ENCODE data around the gene CABLES1. TPM values are rescaled to one million over a fixed set of nuclear protein-coding genes. Genes with fewer than 3 reads are reported as not detected.
"Not testable (repeated sequence)": the region's sequence is repeated elsewhere in the genome, so short reads cannot be mapped to it uniquely, and the experiment has no call there.

Gene CABLES1
- total RNA-seq, 2 donors from 2014 or later = 0.39 TPM; not detected in 1

DNA sequence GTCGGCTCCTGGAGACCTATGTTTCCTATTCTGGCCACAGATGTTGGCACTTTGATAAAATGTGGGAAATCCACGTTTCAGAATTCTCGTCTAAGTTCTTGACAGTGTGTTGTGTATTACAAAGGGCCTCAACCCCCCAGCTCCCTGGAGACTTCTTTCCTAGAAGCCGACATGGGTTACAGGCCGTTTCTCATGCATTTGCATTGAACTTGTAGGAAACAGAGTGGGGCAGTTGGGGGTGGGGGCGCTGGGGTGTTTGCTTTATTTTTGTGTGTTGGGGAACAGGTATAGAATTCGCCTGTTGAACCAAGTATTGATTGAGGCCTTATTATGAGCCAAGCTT is 104.0 kb downstream of the CABLES1 start:
- Mint-ChIP-seq H3K4me1 (ENCODE audit: low read depth in 2 of 2) (peaks cover 18 to 22% of the 10 kb centered on the region in 2 donors), H3K9me3 (no peaks in the 10 kb centered on the region), H3K4me3 (no peak overlapping the region), H3K36me3 (no peaks in the 10 kb centered on the region), H3K27ac (no peak overlapping the region), H3K27me3 (peaks cover 0 to 5% of the 10 kb centered on the region in 2 donors)
- DNase-seq (ENCODE audit: low spot score) = no peak
- no peak for ATAC-seq

DNA sequence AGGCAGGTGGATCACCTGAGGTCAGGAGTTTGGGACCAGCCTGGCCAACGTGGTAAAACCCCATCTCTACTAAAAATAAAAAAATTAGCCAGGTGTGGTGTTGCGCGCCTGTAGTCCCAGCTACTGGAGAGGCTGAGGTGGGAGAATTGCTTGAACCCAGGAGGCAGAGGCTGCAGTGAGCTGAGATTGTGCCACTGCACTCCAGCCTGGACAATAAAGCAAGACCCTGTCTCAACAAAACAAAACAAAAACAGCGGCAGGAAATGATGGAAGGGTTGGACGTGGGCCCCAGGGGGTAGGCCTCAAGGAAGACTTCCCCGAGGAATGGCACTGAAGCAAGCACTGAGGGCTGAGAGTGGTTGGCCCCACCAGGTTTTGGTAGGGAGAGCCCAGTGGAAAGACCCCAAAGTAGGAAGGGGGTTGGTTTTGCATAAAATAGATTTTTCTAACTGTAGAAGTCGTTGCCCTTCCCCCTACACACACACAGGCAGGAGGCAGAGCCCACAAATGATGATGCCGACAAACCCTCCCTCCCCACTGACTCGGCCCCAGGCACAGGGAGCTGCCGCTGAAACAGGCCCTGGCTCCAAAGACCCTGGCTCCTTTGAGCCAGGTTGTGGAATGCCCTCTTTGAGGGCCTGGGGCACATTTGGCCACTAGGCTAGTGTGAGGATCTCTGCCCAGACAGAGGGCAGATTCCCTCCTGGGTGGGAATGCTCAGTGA is 104.8 kb downstream of the CABLES1 start:
- H3K4me3 Mint-ChIP-seq = no peak overlapping the region
- no peaks in the 10 kb centered on the region for H3K9me3 Mint-ChIP-seq
- H3K27ac Mint-ChIP-seq = no peak overlapping the region
- H3K27me3 Mint-ChIP-seq = peaks cover 0 to 2% of the 10 kb centered on the region in 2 donors
- DNase-seq (ENCODE audit: low spot score) = no peak
- H3K4me1 Mint-ChIP-seq (ENCODE audit: low read depth in 2 of 2) = peaks cover 18 to 19% of the 10 kb centered on the region in 2 donors
- ATAC-seq = no peak
- H3K36me3 Mint-ChIP-seq = no peaks in the 10 kb centered on the region

DNA sequence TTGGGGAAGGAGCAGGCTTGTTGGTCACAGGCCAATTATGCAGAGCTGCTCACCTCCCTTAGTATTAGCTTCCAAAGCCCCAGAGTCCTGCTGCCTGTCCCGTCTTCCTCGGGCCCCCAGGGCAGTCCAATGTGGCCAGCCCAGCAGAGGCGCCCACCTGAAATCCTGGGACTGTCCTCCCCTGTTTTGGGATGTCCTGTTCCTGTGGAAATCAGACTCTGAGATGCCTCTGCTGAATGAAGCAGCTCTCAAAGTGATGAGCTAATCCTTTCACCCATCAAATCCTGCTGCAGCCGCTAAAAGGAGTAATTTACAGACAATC is 105.3 kb downstream of the CABLES1 start:
- Mint-ChIP-seq H3K36me3 (no peaks in the 10 kb centered on the region), H3K4me3 (no peak overlapping the region), H3K27me3 (peaks cover 0 to 2% of the 10 kb centered on the region in 2 donors), H3K27ac (no peak overlapping the region), H3K4me1 (ENCODE audit: low read depth in 2 of 2) (peaks cover 18 to 19% of the 10 kb centered on the region in 2 donors), H3K9me3 (no peaks in the 10 kb centered on the region)
- ATAC-seq = no peak
- no peak for DNase-seq (ENCODE audit: low spot score)

DNA sequence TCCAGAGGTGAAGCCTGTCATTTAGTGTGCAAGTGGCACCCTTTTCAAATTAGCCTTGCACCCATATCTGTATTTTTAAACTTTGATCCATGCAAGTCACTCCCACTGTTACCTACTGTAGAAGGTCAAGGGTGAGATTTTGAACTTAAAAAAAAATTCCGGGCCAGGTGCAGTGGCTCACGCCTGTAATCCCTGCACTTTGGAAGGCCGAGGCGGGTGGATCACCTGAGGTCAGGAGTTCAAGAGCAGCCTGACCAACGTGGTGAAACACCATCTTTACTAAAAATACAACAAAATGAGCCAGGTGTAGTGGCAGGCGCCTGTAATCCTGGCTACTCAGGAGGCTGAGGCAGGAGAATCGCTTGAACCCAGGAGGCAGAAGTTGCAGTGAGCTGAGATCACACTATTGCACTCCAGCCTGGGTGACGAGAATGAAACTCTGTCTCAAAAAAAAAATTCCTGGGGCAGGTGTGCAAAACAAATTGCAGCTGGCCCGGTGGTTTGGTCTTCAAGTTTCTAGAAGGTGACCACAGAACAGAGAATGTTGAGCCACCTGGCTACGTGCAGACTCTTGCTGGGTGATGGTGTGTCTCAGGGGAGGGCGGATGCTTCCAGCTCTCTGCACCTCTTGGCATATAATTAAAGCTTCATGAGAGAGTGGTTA is 106.7 kb downstream of the CABLES1 start:
- H3K9me3 Mint-ChIP-seq; ATAC-seq; H3K27ac Mint-ChIP-seq; H3K4me3 Mint-ChIP-seq; H3K27me3 Mint-ChIP-seq; H3K36me3 Mint-ChIP-seq; DNase-seq (ENCODE audit: low spot score): not testable (repeated sequence)
- H3K4me1 Mint-ChIP-seq (ENCODE audit: low read depth in 2 of 2) = peaks cover 18 to 19% of the 10 kb centered on the region in 2 donors

DNA sequence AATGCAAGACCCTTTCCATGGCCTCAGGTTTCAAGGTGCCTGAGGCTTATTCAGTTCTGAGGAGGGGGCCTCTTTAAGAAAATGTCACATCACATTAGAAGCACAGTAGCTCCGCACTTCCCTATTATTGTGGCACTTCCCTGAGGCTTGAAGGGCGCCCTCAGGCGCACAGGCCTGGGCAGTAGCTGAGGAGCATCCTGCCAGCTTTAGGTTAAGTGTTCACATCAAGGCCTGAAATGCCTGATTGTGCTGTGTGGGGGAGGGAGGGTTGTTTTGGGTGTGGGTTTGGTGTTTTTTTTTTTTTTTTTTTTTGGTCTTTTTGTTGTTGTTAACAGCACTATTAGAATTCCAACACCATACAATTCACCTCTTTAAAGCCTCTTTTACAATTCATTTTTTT is 107.9 kb downstream of the CABLES1 start:
- H3K9me3 Mint-ChIP-seq = no peaks in the 10 kb centered on the region
- H3K36me3 Mint-ChIP-seq = no peaks in the 10 kb centered on the region
- H3K4me1 Mint-ChIP-seq (ENCODE audit: low read depth in 2 of 2) = peaks cover 14 to 16% of the 10 kb centered on the region in 2 donors
- no peak overlapping the region for H3K4me3 Mint-ChIP-seq
- H3K27ac Mint-ChIP-seq = no peak overlapping the region
- peaks cover 0 to 2% of the 10 kb centered on the region in 2 donors for H3K27me3 Mint-ChIP-seq
- ATAC-seq (no peak), DNase-seq (ENCODE audit: low spot score) (no peak)

DNA sequence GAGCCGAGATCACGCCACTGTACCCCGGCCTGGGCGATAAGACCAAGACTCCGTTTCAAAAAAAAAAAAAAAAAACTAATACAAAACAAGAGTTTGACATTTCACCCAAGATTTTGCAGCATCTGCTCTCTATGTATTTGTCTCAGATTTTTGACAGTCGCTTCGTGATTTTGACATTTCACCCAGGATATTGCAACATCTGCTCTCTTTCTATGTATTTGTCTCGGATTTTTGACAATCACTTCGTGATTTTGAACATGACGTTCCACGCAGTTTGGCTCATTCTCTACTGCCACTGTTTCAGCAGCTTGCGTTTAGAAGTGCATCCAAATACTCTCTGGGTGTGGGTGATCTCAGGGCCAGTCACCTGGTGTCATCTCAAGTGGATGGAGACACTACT is 108.5 kb downstream of the CABLES1 start:
- H3K27ac Mint-ChIP-seq = no peak overlapping the region
- no peak for ATAC-seq
- no peak overlapping the region for H3K4me3 Mint-ChIP-seq
- H3K9me3 Mint-ChIP-seq = no peaks in the 10 kb centered on the region
- no peaks in the 10 kb centered on the region for H3K36me3 Mint-ChIP-seq
- H3K4me1 Mint-ChIP-seq (ENCODE audit: low read depth in 2 of 2) = peaks cover 8 to 9% of the 10 kb centered on the region in 2 donors
- H3K27me3 Mint-ChIP-seq = peaks cover 0 to 2% of the 10 kb centered on the region in 2 donors
- no peak for DNase-seq (ENCODE audit: low spot score)

DNA sequence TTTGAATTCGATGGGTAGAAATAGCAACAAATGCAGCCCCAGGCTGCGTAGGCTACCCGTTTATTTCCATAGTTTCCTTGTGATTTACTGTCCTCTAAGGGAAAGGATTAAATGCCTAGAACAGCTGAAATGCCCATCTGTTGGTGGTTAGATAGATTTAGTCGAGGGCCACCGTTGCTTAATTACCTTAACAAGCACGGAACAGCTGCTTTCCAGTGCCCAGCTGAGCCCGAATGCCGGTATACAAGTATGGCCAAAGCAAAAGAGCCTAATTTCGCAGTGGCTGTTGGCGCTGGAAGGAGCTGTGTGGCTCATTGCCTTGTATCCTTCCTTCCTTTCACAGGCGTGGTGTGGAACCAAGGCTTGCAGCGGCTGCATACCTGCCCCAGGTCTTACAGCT is 109.1 kb downstream of the CABLES1 start:
- Mint-ChIP-seq H3K27ac (no peak overlapping the region), H3K36me3 (no peaks in the 10 kb centered on the region), H3K9me3 (no peaks in the 10 kb centered on the region), H3K4me3 (no peak overlapping the region), H3K27me3 (peaks cover 0 to 2% of the 10 kb centered on the region in 2 donors), H3K4me1 (ENCODE audit: low read depth in 2 of 2) (peaks cover 3% of the 10 kb centered on the region in 2 donors)
- ATAC-seq (no peak), DNase-seq (ENCODE audit: low spot score) (no peak)

DNA sequence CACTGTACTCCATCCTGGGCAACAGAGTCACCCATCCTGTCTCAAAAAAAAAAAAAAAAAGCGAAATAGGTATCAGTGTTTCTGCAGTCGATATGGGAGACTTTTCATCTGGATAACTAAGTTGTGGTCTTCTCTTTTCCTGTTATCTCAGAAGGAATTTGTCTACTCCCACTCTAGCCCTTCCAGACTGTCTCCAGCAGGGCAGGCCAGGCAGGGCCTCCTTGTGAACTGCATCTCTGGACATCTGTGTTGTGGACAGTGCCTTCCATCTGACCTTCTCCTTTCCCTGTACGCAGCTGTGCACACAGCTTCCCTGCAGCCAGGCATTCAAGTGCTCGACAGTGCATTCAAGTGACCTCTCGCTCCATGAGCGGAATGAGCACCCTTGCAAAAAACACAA is 110.2 kb downstream of the CABLES1 start:
- Mint-ChIP-seq H3K27me3 (peaks cover 0 to 2% of the 10 kb centered on the region in 2 donors), H3K4me3 (no peak overlapping the region), H3K9me3 (no peaks in the 10 kb centered on the region), H3K4me1 (ENCODE audit: low read depth in 2 of 2) (no peaks in the 10 kb centered on the region), H3K27ac (no peak overlapping the region), H3K36me3 (no peaks in the 10 kb centered on the region)
- ATAC-seq (no peak), DNase-seq (ENCODE audit: low spot score) (no peak)

DNA sequence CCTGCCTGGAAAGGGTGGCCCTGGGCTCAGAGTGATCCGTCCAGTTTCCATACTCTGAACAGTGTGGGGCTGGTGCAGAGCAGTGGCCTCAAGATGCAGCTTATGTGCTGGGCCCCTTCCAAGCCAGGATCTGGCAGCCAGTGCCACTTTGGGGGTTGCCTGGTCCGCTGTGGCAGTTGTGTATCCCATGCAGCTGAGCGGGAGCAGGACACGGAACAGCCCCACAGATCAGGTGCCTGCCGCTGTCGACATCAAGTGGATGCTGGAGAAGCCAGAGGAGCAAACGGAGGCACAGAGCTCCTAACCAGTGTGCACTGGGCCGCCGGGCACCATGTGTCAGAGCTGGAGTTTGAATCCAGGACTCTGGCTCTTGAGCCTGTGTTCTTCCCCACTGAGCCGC is 112.0 kb downstream of the CABLES1 start:
- ATAC-seq (no peak), DNase-seq (ENCODE audit: low spot score) (no peak)
- H3K27me3 Mint-ChIP-seq = peaks cover 0 to under 1% of the 10 kb centered on the region in 2 donors
- H3K36me3 Mint-ChIP-seq = no peaks in the 10 kb centered on the region
- H3K4me1 Mint-ChIP-seq (ENCODE audit: low read depth in 2 of 2) = no peaks in the 10 kb centered on the region
- no peak overlapping the region for H3K4me3 Mint-ChIP-seq
- no peak overlapping the region for H3K27ac Mint-ChIP-seq
- no peaks in the 10 kb centered on the region for H3K9me3 Mint-ChIP-seq

DNA sequence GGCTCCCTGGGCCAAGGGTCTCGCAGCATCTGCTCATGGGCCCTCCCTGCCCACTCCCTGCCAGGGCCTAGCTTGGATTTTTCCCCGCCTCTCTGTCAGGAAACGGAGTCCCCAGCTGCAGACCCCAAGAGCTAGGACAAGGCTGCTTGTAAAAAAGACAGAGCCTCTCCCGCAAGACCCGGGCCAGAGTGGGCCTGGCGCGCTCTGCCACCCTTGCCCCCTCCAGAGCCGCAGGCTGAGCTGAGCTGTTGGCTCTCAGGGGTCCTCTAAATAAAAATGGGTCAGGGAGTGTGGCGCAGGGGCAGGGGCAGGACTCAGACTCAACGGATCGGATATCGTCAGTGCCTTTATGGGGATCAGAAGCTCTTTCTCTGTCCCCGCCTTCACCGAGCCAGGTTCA is 112.6 kb downstream of the CABLES1 start:
- Mint-ChIP-seq H3K4me3 (no peak overlapping the region), H3K27ac (no peak overlapping the region), H3K36me3 (no peaks in the 10 kb centered on the region), H3K4me1 (ENCODE audit: low read depth in 2 of 2) (no peaks in the 10 kb centered on the region), H3K9me3 (no peaks in the 10 kb centered on the region), H3K27me3 (no peaks in the 10 kb centered on the region)
- ATAC-seq (no peak), DNase-seq (ENCODE audit: low spot score) (no peak)

DNA sequence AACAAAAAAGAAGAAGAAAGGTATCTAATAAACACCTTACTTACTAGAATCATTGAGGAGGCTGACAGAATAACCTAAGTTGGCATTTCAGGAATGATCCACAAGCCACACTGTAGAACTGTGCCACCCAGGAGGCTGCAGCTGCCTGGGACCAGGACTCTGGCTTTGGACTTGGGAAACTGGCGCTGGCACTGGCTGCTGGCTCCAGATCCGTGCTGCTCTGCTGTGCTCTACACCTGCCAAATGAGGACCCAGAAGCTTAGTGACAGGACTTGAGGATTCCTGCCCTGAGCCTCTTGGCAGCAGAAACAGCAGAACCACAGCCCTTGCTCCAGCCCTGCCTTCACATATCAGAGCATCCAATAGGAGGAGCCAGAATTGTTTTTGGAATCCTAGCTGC is 113.5 kb downstream of the CABLES1 start:
- H3K36me3 Mint-ChIP-seq = no peaks in the 10 kb centered on the region
- DNase-seq (ENCODE audit: low spot score) (no peak), ATAC-seq (no peak)
- no peaks in the 10 kb centered on the region for H3K27me3 Mint-ChIP-seq
- H3K27ac Mint-ChIP-seq = no peak overlapping the region
- H3K4me1 Mint-ChIP-seq (ENCODE audit: low read depth in 2 of 2) = no peaks in the 10 kb centered on the region
- no peak overlapping the region for H3K4me3 Mint-ChIP-seq
- H3K9me3 Mint-ChIP-seq = no peaks in the 10 kb centered on the region

DNA sequence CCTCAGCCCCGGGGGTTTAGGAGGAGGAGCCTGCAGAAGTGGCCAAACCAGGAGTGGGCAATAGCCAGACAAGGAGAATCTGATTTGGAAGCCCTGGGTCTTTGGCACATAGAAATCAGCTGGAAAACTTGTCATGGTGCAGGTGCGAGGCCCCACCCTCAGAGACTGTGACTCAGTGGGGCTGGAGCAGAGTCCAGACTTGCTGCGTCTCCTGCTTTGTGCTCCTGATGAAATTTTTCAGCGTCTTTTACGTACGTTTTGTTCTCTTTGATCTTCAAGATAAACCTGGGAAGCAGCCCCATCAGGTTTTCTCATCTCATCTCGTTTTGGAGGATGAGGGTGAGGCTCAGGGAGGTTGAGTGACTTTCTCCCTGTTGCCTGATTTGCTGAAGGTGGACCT is 114.1 kb downstream of the CABLES1 start:
- H3K27me3 Mint-ChIP-seq = no peaks in the 10 kb centered on the region
- DNase-seq (ENCODE audit: low spot score) (no peak), ATAC-seq (no peak)
- H3K27ac Mint-ChIP-seq = no peak overlapping the region
- H3K36me3 Mint-ChIP-seq = no peaks in the 10 kb centered on the region
- no peak overlapping the region for H3K4me3 Mint-ChIP-seq
- no peaks in the 10 kb centered on the region for H3K9me3 Mint-ChIP-seq
- no peaks in the 10 kb centered on the region for H3K4me1 Mint-ChIP-seq (ENCODE audit: low read depth in 2 of 2)

DNA sequence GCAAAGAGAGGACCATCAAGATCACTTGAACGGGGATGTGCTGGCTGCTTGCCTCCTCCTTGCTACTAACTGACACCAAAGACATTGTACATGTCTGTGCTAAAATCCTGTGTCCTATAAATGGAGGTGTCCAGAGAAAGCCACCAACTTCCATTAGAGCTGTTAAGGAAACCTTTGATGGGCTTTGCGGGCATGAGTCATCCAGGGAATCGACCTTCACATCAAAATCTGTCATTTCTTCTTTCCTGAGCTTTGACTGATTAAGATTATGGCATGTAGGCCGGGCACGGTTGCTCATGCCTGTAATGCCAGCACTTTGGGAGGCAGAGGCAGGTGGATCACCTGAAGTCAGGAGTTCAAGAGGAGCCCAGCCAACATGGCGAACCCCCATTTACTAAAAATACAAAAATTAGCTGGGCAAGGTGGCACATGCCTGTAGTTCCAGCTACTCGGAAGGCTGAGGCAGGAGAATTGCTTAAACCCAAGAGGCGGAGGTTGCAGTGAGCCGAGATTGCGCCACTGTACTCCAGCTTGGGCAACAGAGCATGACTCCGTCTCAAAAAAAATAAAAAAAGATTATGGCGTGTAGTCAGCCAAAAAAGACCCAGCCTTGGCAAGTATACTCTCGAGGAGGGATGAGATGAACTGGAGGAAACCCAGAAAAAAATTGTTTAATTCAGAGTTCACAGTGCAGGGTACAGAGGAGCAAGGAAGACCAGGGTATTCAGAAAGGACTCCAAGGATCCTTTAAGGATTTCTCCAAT is 115.8 kb downstream of the CABLES1 start:
- no peaks in the 10 kb centered on the region for H3K9me3 Mint-ChIP-seq
- no peaks in the 10 kb centered on the region for H3K4me1 Mint-ChIP-seq (ENCODE audit: low read depth in 2 of 2)
- no peaks in the 10 kb centered on the region for H3K27me3 Mint-ChIP-seq
- H3K4me3 Mint-ChIP-seq = peak overlapping the region; percentile 43
- ATAC-seq = no peak
- no peak for DNase-seq (ENCODE audit: low spot score)
- H3K27ac Mint-ChIP-seq = peak overlapping the region in 1 of 2 donors; percentile 6
- H3K36me3 Mint-ChIP-seq = no peaks in the 10 kb centered on the region

DNA sequence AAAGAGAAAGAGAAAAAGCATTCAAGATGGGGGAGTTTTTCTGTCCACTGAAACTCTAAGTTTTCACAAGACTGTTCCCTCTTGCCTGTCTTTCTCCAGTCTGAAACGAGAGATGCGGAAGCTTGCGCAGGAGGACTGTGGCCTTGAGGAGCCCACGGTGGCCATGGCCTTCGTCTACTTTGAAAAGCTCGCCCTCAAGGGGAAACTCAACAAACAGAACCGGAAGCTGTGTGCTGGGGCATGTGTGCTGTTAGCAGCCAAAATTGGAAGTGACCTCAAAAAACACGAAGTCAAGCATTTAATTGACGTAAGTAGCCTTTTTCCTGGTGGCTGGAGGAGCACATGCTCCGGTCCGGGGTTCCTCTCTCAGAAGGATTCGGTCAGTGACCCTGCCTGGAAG is 118.3 kb downstream of the CABLES1 start:
- no peak overlapping the region for H3K27ac Mint-ChIP-seq
- DNase-seq (ENCODE audit: low spot score) (no peak), ATAC-seq (no peak)
- peaks cover 8 to 10% of the 10 kb centered on the region in 2 donors for H3K4me1 Mint-ChIP-seq (ENCODE audit: low read depth in 2 of 2)
- no peak overlapping the region for H3K4me3 Mint-ChIP-seq
- peaks cover 0 to 5% of the 10 kb centered on the region in 2 donors for H3K27me3 Mint-ChIP-seq
- no peaks in the 10 kb centered on the region for H3K36me3 Mint-ChIP-seq
- no peaks in the 10 kb centered on the region for H3K9me3 Mint-ChIP-seq

Measured in natural killer cell treated with Interleukin-12 subunit alpha and Interleukin-12 subunit beta and Interleukin-15 and Interleukin-18, amount 100 ng/mL, for 72 hours (primary cell).